SK-N-SH (cell line): ENCODE measurements around the gene P4HA3.

Source experiments
- CTCF ChIP-seq: fragments of 200-600 bp; sonication (generic); IDR thresholded peaks from 2 replicates; pipeline ENCODE4 v1.6.1; 2017; ENCODE audit warnings: antibody characterized with exemption, mild to moderate bottlenecking, moderate library complexity
- EZH2phosphoT487 ChIP-seq: fragments of 200-600 bp; sonication (generic); IDR thresholded peaks from 2 replicates; pipeline ENCODE4 v1.6.1; 2017; ENCODE audit warnings: low read depth, mixed run types, mild to moderate bottlenecking, antibody characterized with exemption, moderate library complexity, borderline replicate concordance
- GATA2 ChIP-seq: sonication (generic); formaldehyde crosslinking; IDR thresholded peaks from 2 replicates; pipeline ENCODE4 v1.5.0; 2020; ENCODE audit warnings: mild to moderate bottlenecking, missing genetic modification reagents
- PBX3 ChIP-seq: IDR thresholded peaks from 2 replicates; pipeline ENCODE4; 2012
- POLR2AphosphoS5 ChIP-seq: IDR thresholded peaks from 2 replicates; pipeline ENCODE4 v1.6.1; 2012; ENCODE audit warnings: low read depth, low read length
- RXRA ChIP-seq: IDR thresholded peaks from 2 replicates; pipeline ENCODE4 v1.4.0; 2012; ENCODE audit warnings: low read depth, mild to moderate bottlenecking, borderline replicate concordance
- TAF1 ChIP-seq: IDR thresholded peaks from 2 replicates; pipeline ENCODE4 v1.6.1; 2012; ENCODE audit warnings: low read depth, mild to moderate bottlenecking, low read length, moderate library complexity, borderline replicate concordance
- USF2 ChIP-seq: fragments of 150-350 bp; IDR thresholded peaks from 2 replicates; pipeline ENCODE4 v1.6.1; 2017; ENCODE audit warnings: antibody characterized with exemption, low read length, low read depth, borderline replicate concordance
- ZBTB33 ChIP-seq: IDR thresholded peaks from 2 replicates; pipeline ENCODE4 v1.4.0; 2012; ENCODE audit warnings: low read depth, borderline replicate concordance

- TF ChIP-seq TAF1 = no peak
- no peak for TF ChIP-seq PBX3
- TF ChIP-seq GATA2 (CRISPR knock-in tag) = no peak
- no peak for TF ChIP-seq CTCF
- TF ChIP-seq ZBTB33 = no peak
- no peak for TF ChIP-seq POLR2AphosphoS5
- no peak for TF ChIP-seq USF2
- TF ChIP-seq EZH2phosphoT487 = no peak
- no peak for TF ChIP-seq RXRA
Observed at GRCh38 chr11:74347381-74347780, 35.9 kb upstream of the P4HA3 start.
